Keratinocyte (primary cell): ENCODE data around the gene IWS1.

Experiments
- CTCF ChIP-seq, 3 experiments: IDR thresholded peaks in 1 of 3; conservative IDR thresholded peaks in 1 of 3; optimal IDR thresholded peaks in 1 of 3; 2 replicates in 2 of 3; 3 replicates in 1 of 3; pipeline versions ENCODE3 to v1.5.1; 2011; ENCODE audit warnings: low read length in 3 of 3, mild to moderate bottlenecking in 3 of 3, moderate library complexity in 2 of 3, control low read depth in 1 of 3, inconsistent platforms in 1 of 3; ENCODE audit not compliant: insufficient read depth in 2 of 3; ENCODE audit errors: extremely low read depth in 1 of 3
- EZH2 ChIP-seq: IDR thresholded peaks from one replicate; pipeline ENCODE4 v1.6.1; 2012; ENCODE audit warnings: inconsistent platforms, mild to moderate bottlenecking, low read length, moderate library complexity

GRCh38 chr2:127511917-127512316 is 14.4 kb downstream of the IWS1 start:
- no peak for TF ChIP-seq CTCF (optimal IDR thresholded peaks at IDR 0.05 in 1 of 3, IDR thresholded peaks at IDR 0.05 in 1 of 3, conservative IDR thresholded peaks at IDR 0.05 in 1 of 3; ENCODE audit: extremely low read depth in 1 of 3, insufficient read depth in 2 of 3, low read length in 3 of 3)
- no peak for TF ChIP-seq EZH2
